Activated CD4-positive, alpha-beta T cell treated with anti-CD3 and anti-CD28 coated beads, Interleukin-2, amount 10 ng/mL, durations not matched to agents 24 days and 14 days (primary cell): ENCODE measurements around the gene ATP5F1E. TPM values are rescaled to one million over a fixed set of nuclear protein-coding genes. Genes with fewer than 3 reads are reported as not detected.
"Not testable (repeated sequence)": the region's sequence is repeated elsewhere in the genome, so short reads cannot be mapped to it uniquely, and the experiment has no call there.

Experiments used
- DNase-seq: peaks from one replicate; pipeline ENCODE4 v3.0.0; 2022
- H3K27ac Mint-ChIP-seq: one replicate; pipeline ENCODE4 v1.8.0; 2022; ENCODE audit warnings: mild to moderate bottlenecking, mixed read lengths
- H3K27me3 Mint-ChIP-seq: one replicate; pipeline ENCODE4 v1.8.0; 2022; ENCODE audit warnings: mixed read lengths
- H3K36me3 Mint-ChIP-seq: one replicate; pipeline ENCODE4 v1.8.0; 2022; ENCODE audit warnings: low read depth, mild to moderate bottlenecking, mixed read lengths
- H3K4me1 Mint-ChIP-seq: one replicate; pipeline ENCODE4 v1.8.0; 2021; ENCODE audit warnings: mixed read lengths
- H3K4me3 Mint-ChIP-seq: one replicate; pipeline ENCODE4 v1.8.0; 2022; ENCODE audit warnings: mild to moderate bottlenecking, moderate library complexity, mixed read lengths
- H3K9me3 Mint-ChIP-seq: one replicate; pipeline ENCODE4 v1.8.0; 2021; ENCODE audit warnings: mixed read lengths
- intact Hi-C: fragments of 100-400 bp; cut with micrococcal nuclease; formaldehyde crosslinking; loops from one replicate; pipeline ENCODE4 v1.15.1; 2023
- total RNA-seq: library from RNA; stranded (reverse); gene quantifications from 2 replicates; pipeline ENCODE4 v1.2.3, GENCODE V29; 2022

The ATP5F1E gene
- total RNA-seq, 1 donor from 2014 or later: 69.9 TPM

DNA sequence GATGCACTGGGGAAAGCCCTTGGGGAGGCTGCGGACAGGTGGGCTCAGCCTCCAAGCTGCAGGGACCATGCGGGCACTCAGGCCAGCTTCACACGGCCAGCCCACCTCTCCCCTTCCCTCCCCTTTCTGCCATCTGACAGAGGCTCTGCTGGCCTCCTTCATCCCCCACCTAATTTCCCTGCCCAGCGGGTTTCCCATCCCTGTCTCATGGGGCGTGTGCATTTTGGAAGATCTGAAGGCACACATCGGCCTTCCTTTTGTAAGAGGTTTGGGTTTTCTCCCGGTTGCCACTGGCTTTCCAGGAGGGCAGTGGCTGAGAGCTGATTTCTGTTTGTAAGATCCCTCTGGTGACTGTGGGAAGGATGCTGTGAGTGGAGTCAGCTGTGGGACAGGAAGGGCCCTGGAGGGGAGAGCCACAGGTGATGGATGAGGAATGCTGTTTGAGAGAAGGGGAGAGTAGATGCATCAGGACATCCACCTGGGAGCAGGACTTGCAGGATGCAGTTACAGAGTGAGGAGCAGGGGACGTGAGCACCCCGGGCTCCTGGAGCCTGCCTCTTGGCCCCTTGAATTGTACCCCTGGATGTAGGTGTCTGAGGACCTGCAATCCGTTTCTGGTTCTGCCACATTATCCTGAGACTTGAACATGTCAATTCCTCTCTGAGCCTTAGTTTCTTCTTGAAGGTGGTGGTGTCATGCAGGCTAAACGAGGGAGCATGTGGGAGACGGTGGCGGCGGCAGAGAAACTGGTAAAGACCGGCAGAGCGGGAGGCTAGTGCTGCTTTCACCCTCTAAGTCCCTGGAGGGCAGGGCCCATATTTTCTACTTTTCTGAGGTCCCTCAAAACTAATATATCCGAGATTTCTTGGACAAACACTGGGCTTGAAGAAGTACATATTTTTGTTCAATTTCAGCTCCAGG is 18.8 kb downstream of the ATP5F1E start:
- Mint-ChIP-seq H3K4me1 (peaks cover 48% of the 10 kb centered on the region), H3K27ac (no peak overlapping the region), H3K27me3 (no peaks in the 10 kb centered on the region), H3K36me3 (no peaks in the 10 kb centered on the region), H3K4me3 (no peak overlapping the region), H3K9me3 (no peaks in the 10 kb centered on the region)
- intact Hi-C loops: no loop called here
- DNase-seq: no peak

DNA sequence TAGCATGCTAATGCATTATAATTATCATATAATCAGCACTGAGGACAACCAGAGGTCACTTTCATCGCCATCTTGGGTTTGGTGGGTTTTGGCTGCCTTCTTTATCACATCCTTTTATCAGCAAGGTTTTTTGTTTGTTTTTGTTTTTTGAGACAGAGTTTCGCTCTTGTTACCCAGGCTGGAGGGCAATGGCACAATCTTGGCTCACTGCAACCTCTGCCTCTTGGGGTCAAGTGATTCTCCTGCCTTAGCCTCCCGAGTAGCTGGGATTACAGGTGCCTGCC is 20.3 kb downstream of the ATP5F1E start:
- H3K27ac Mint-ChIP-seq, H3K36me3 Mint-ChIP-seq, H3K27me3 Mint-ChIP-seq, DNase-seq, H3K4me3 Mint-ChIP-seq, H3K9me3 Mint-ChIP-seq, intact Hi-C loops: not testable (repeated sequence)
- peaks cover 41% of the 10 kb centered on the region for H3K4me1 Mint-ChIP-seq

GRCh38 chr20:59010995-59011873 is 20.9 kb downstream of the ATP5F1E start:
- H3K27me3 Mint-ChIP-seq: no peaks in the 10 kb centered on the region
- intact Hi-C loops: no loop called here
- DNase-seq: peak; percentile 74
- H3K27ac Mint-ChIP-seq: no peak overlapping the region
- H3K4me3 Mint-ChIP-seq: no peak overlapping the region
- peaks cover 35% of the 10 kb centered on the region for H3K4me1 Mint-ChIP-seq
- no peaks in the 10 kb centered on the region for H3K36me3 Mint-ChIP-seq
- H3K9me3 Mint-ChIP-seq: no peaks in the 10 kb centered on the region

GRCh38 chr20:59010321-59010994 is 21.7 kb downstream of the ATP5F1E start:
- Mint-ChIP-seq H3K27ac (no peak overlapping the region), H3K9me3 (no peaks in the 10 kb centered on the region), H3K4me1 (peaks cover 41% of the 10 kb centered on the region), H3K27me3 (no peaks in the 10 kb centered on the region), H3K4me3 (no peak overlapping the region), H3K36me3 (no peaks in the 10 kb centered on the region)
- intact Hi-C loops: no loop called here
- no peak for DNase-seq

- no peak for DNase-seq
- Mint-ChIP-seq H3K9me3 (no peaks in the 10 kb centered on the region), H3K36me3 (peaks cover 5% of the 10 kb centered on the region), H3K4me3 (no peak overlapping the region), H3K27me3 (no peaks in the 10 kb centered on the region), H3K27ac (no peak overlapping the region), H3K4me1 (peaks cover 49% of the 10 kb centered on the region)
- intact Hi-C loops: no loop called here
Observed at GRCh38 chr20:59008715-59009336, 23.3 kb downstream of the ATP5F1E start.

GRCh38 chr20:59007665-59008511 is 24.2 kb downstream of the ATP5F1E start:
- intact Hi-C loops: loop anchor here (1.0 to 2.0 kb wide), 2 partner anchors 23 to 27 kb away; partner anchors contain the start of gene NELFCD
- H3K36me3 Mint-ChIP-seq: peaks cover 10% of the 10 kb centered on the region
- no peak for DNase-seq
- H3K27ac Mint-ChIP-seq: peak overlapping the region; percentile 85
- no peaks in the 10 kb centered on the region for H3K27me3 Mint-ChIP-seq
- H3K9me3 Mint-ChIP-seq: no peaks in the 10 kb centered on the region
- H3K4me1 Mint-ChIP-seq: peaks cover 46% of the 10 kb centered on the region
- H3K4me3 Mint-ChIP-seq: peak overlapping the region; percentile 80

GRCh38 chr20:59006864-59007664 is 25.1 kb downstream of the ATP5F1E start, which contains the start of gene CTSZ:
Gene CTSZ, minus strand, starts transcription at chr20:59007254. Its CDS starts 126 bp downstream, at chr20:59007128.
- intact Hi-C loops: loop anchor here (1.0 to 2.0 kb wide), 2 partner anchors 24 to 26 kb away; partner anchors contain the start of gene NELFCD
- Mint-ChIP-seq H3K4me1 (peaks cover 45% of the 10 kb centered on the region), H3K27ac (peak within 1 kb of the TSS; percentile 91), H3K36me3 (peaks cover 15% of the 10 kb centered on the region), H3K4me3 (peak within 1 kb of the TSS; percentile 89), H3K9me3 (no peaks in the 10 kb centered on the region), H3K27me3 (no peaks in the 10 kb centered on the region)
- peak; percentile 87 for DNase-seq

GRCh38 chr20:59006167-59006863 is 25.8 kb downstream of the ATP5F1E start:
- intact Hi-C loops: loop anchor here (2.0 kb wide), 1 partner anchor 26 kb away; the partner anchor contains the start of gene NELFCD
- H3K27ac Mint-ChIP-seq: peak overlapping the region; percentile 91

GRCh38 chr20:59005523-59006166 is 26.5 kb downstream of the ATP5F1E start:
- H3K4me3 Mint-ChIP-seq: peak overlapping the region; percentile 89
- H3K9me3 Mint-ChIP-seq: no peaks in the 10 kb centered on the region
- no peaks in the 10 kb centered on the region for H3K27me3 Mint-ChIP-seq
- intact Hi-C loops: loop anchor here (2.0 kb wide), 1 partner anchor 25 kb away; the partner anchor contains the start of gene NELFCD
- peaks cover 22% of the 10 kb centered on the region for H3K36me3 Mint-ChIP-seq
- H3K4me1 Mint-ChIP-seq: peaks cover 36% of the 10 kb centered on the region
- H3K27ac Mint-ChIP-seq: peak overlapping the region; percentile 91
- DNase-seq: no peak

More at GRCh38 chr20:59006167-59006863, 25.8 kb downstream of the ATP5F1E start:
- Mint-ChIP-seq H3K4me3 (peak overlapping the region; percentile 89), H3K4me1 (peaks cover 39% of the 10 kb centered on the region), H3K36me3 (peaks cover 20% of the 10 kb centered on the region), H3K9me3 (no peaks in the 10 kb centered on the region), H3K27me3 (no peaks in the 10 kb centered on the region)
- DNase-seq: no peak

DNA sequence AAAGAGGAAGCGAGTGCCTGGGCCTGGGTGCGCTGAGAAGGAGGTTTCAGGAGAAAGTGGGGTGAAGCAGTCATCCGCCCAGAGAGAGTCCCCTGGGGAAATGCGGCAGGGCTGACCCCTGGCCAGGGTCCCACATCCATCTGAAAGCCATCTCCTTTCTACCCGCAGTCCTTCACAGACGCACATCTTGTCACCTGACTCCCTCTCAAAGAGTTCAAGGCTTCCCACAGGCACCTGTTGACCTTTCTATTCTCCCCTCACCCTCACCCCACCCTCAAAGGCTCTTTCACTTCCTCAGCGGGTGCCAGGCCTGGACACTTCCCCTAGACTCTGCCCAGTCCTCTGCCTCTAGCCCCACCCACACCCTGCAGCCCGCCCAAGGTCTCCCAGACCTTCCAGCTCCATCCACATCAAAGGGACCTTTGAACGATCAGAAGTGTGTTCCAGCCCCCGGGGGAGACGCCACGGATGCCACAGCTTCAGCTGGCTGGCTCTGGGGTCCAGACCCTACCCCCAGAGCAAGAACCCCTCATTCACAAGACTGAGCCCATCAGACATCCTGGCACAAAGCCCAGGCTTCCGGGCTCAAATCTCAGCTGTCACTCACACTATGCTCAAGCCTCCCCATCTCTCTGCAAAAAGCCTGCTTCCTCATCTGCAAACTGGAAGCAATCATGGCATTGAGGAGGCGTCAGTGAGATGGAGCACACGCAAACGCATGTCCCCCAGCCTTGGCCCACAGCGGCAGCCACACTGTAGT is 27.2 kb downstream of the ATP5F1E start:
- Mint-ChIP-seq H3K27ac (peak overlapping the region; percentile 91), H3K4me1 (peaks cover 35% of the 10 kb centered on the region), H3K9me3 (no peaks in the 10 kb centered on the region), H3K36me3 (peaks cover 26% of the 10 kb centered on the region), H3K4me3 (peak overlapping the region; percentile 89), H3K27me3 (no peaks in the 10 kb centered on the region)
- intact Hi-C loops: no loop called here
- peak; percentile 81 for DNase-seq

- Mint-ChIP-seq H3K27ac (peak overlapping the region; percentile 91), H3K9me3 (no peaks in the 10 kb centered on the region), H3K36me3 (peaks cover 26% of the 10 kb centered on the region), H3K4me3 (peak overlapping the region; percentile 89), H3K27me3 (no peaks in the 10 kb centered on the region), H3K4me1 (peaks cover 33% of the 10 kb centered on the region)
- intact Hi-C loops: no loop called here
- DNase-seq: no peak
Observed at GRCh38 chr20:59004493-59004762, 27.7 kb downstream of the ATP5F1E start.
